Neuronal stem cell (in vitro differentiated cells): ENCODE measurements around the gene TLDC2.

ENCODE experiments used
- DNase-seq: peaks from one replicate; pipeline ENCODE4 v3.0.0-alpha.2; 2013; ENCODE audit warnings: low spot score
- H2AFZ ChIP-seq: one replicate; pipeline ENCODE4 v1.6.1; 2013; ENCODE audit warnings: mild to moderate bottlenecking, low read length, inconsistent platforms
- H2AK5ac ChIP-seq: 2 replicates; pipeline ENCODE4 v1.6.1; 2013; ENCODE audit warnings: low read depth, mild to moderate bottlenecking, inconsistent platforms, low read length, moderate library complexity, mixed read lengths
- H2BK120ac ChIP-seq: 2 replicates; pipeline ENCODE4 v1.6.1; 2013; ENCODE audit warnings: low read depth, mild to moderate bottlenecking, inconsistent platforms, low read length, moderate library complexity, mixed read lengths
- H2BK12ac ChIP-seq: one replicate; pipeline ENCODE4 v1.6.1; 2013; ENCODE audit warnings: low read length, inconsistent platforms
- H2BK15ac ChIP-seq: 2 replicates; pipeline ENCODE4 v1.6.1; 2013; ENCODE audit warnings: mild to moderate bottlenecking, low read length, inconsistent platforms, mixed read lengths
- H2BK5ac ChIP-seq: one replicate; pipeline ENCODE4 v1.6.1; 2013; ENCODE audit warnings: inconsistent platforms, mild to moderate bottlenecking, low read length, moderate library complexity
- H3K14ac ChIP-seq: one replicate; pipeline ENCODE4 v1.6.1; 2013; ENCODE audit warnings: low read length, inconsistent platforms
- H3K18ac ChIP-seq: 2 replicates; pipeline ENCODE4 v1.6.1; 2013; ENCODE audit warnings: low read length, inconsistent platforms
- H3K23ac ChIP-seq: 2 replicates; pipeline ENCODE4 v1.6.1; 2013; ENCODE audit warnings: low read depth, mild to moderate bottlenecking, mixed read lengths, low read length, inconsistent platforms; ENCODE audit not compliant: poor library complexity
- H3K27ac ChIP-seq: replicated peaks from 3 replicates; pipeline ENCODE4 v1.5.1; 2013; ENCODE audit warnings: low read length, inconsistent platforms
- H3K27me3 ChIP-seq, 3 experiments: 2 replicates each; pipeline ENCODE4 v1.6.1; 2013; ENCODE audit warnings: low read length in 3 of 3, mild to moderate bottlenecking in 2 of 3, inconsistent platforms in 1 of 3, low read depth in 1 of 3, mixed read lengths in 1 of 3, moderate library complexity in 1 of 3; ENCODE audit not compliant: control insufficient read depth in 3 of 3, insufficient read depth in 3 of 3
- H3K36me3 ChIP-seq, 2 donors: replicated peaks in 1 of 2; 2 replicates each; pipeline ENCODE4 v1.6.1; 2013; ENCODE audit warnings: low read length in 2 of 2; ENCODE audit not compliant: control insufficient read depth in 2 of 2, insufficient read depth in 2 of 2
- H3K4ac ChIP-seq: 2 replicates; pipeline ENCODE4 v1.6.1; 2013; ENCODE audit warnings: inconsistent platforms, mild to moderate bottlenecking, low read length, moderate library complexity
- H3K4me1 ChIP-seq, 2 donors: 1 replicate in 1 of 2; 2 replicates in 1 of 2; pipeline ENCODE4 v1.6.1; 2013; ENCODE audit warnings: low read length in 2 of 2, low read depth in 1 of 2; ENCODE audit not compliant: control insufficient read depth in 2 of 2, insufficient read depth in 1 of 2
- H3K4me2 ChIP-seq: one replicate; pipeline ENCODE4 v1.6.1; 2013; ENCODE audit warnings: mild to moderate bottlenecking, low read length, inconsistent platforms; ENCODE audit not compliant: insufficient read depth, poor library complexity, severe bottlenecking
- H3K4me3 ChIP-seq, 2 donors: 2 replicates each; pipeline ENCODE4 v1.5.1; 2013; ENCODE audit warnings: low read length in 2 of 2, mild to moderate bottlenecking in 2 of 2, inconsistent platforms in 1 of 2, moderate library complexity in 1 of 2
- H3K79me1 ChIP-seq: one replicate; pipeline ENCODE4 v1.6.1; 2013; ENCODE audit warnings: low read depth, mild to moderate bottlenecking, inconsistent platforms, low read length, moderate library complexity
- H3K9ac ChIP-seq: one replicate; pipeline ENCODE4 v1.6.1; 2013; ENCODE audit warnings: mild to moderate bottlenecking, low read depth, low read length, inconsistent platforms; ENCODE audit not compliant: poor library complexity
- H3K9me3 ChIP-seq, 2 donors: replicated peaks in 1 of 2; 2 replicates each; pipeline versions ENCODE3 to v1.6.1; 2013; ENCODE audit warnings: low read length in 2 of 2, mild to moderate bottlenecking in 2 of 2, inconsistent platforms in 1 of 2, low read depth in 1 of 2, mixed read lengths in 1 of 2, moderate library complexity in 1 of 2; ENCODE audit not compliant: control insufficient read depth in 2 of 2, insufficient read depth in 1 of 2
- H4K8ac ChIP-seq: one replicate; pipeline ENCODE4 v1.6.1; 2013; ENCODE audit warnings: low read depth, mild to moderate bottlenecking, inconsistent platforms, low read length, moderate library complexity
- H4K91ac ChIP-seq: one replicate; pipeline ENCODE4 v1.6.1; 2013; ENCODE audit warnings: low read length, low read depth, mild to moderate bottlenecking, inconsistent platforms; ENCODE audit not compliant: poor library complexity
- WGBS, 2 donors: extraction: QIAGEN DNeasy Blood & Tissue Kit; methylation state at CpG; one replicate each; pipeline ENCODE4 v1.1.7; 2013; ENCODE audit warnings: missing lambda C conversion rate in 2 of 2, mixed read lengths in 1 of 2; ENCODE audit not compliant: insufficient read length in 2 of 2, insufficient replicate concordance in 1 of 2; ENCODE audit errors: extremely low coverage in 2 of 2; 5-methylcytosine and 5-hydroxymethylcytosine counted together

TLDC2 gene

GRCh38 chr20:36851490-36851889, 24.4 kb upstream of the TLDC2 start:
- Histone ChIP-seq H3K4me3 (no peak overlapping the region), H3K4me1 (peaks cover 0 to 4% of the 10 kb centered on the region in 2 donors), H3K18ac (no peak overlapping the region), H3K14ac (no peak overlapping the region), H3K27ac (no peak overlapping the region), H3K23ac (no peak overlapping the region), H3K36me3 (peaks cover 7 to 38% of the 10 kb centered on the region in 2 donors), H2BK120ac (no peak overlapping the region), H2BK15ac (no peak overlapping the region), H2BK5ac (no peak overlapping the region), H2AFZ (no peak overlapping the region), H3K9ac (no peak overlapping the region), H3K4ac (no peak overlapping the region), H4K91ac (no peak overlapping the region), H3K4me2 (no peak overlapping the region), H2BK12ac (no peak overlapping the region), H4K8ac (no peak overlapping the region), H3K27me3 (no peaks in the 10 kb centered on the region), H3K79me1 (peaks cover 19% of the 10 kb centered on the region), H2AK5ac (no peak overlapping the region), H3K9me3 (peaks cover 6 to 12% of the 10 kb centered on the region in 2 donors)
- no peak for DNase-seq
- WGBS, 2 donors, result no CpG with 5 or more reads among the region's 2 CpGs

- Histone ChIP-seq H3K4me3 (no peak overlapping the region), H3K36me3 (peaks cover 13 to 40% of the 10 kb centered on the region in 2 donors), H2AK5ac (no peak overlapping the region), H3K9me3 (peaks cover 6 to 12% of the 10 kb centered on the region in 2 donors), H3K14ac (no peak overlapping the region), H3K18ac (no peak overlapping the region), H3K27me3 (no peaks in the 10 kb centered on the region), H2BK15ac (no peak overlapping the region), H3K79me1 (peaks cover 25% of the 10 kb centered on the region), H3K27ac (no peak overlapping the region), H3K9ac (no peak overlapping the region), H4K8ac (no peak overlapping the region), H3K4me1 (peaks cover 0 to 6% of the 10 kb centered on the region in 2 donors), H2AFZ (no peak overlapping the region), H3K4me2 (no peak overlapping the region), H2BK120ac (no peak overlapping the region), H3K4ac (no peak overlapping the region), H2BK12ac (no peak overlapping the region), H2BK5ac (no peak overlapping the region), H4K91ac (no peak overlapping the region), H3K23ac (peak overlapping the region; percentile 31)
- no peak for DNase-seq
- WGBS, 2 donors, result no CpG with 5 or more reads among the region's 12 CpGs
Measured at GRCh38 chr20:36852187-36852586, 23.8 kb upstream of the TLDC2 start.

GRCh38 chr20:36854348-36855240, 21.3 kb upstream of the TLDC2 start:
- DNase-seq, result no peak
- no peak overlapping the region for H2BK5ac ChIP-seq
- peaks cover 6 to 12% of the 10 kb centered on the region in 2 donors for H3K9me3 ChIP-seq
- H3K27ac ChIP-seq, result no peak overlapping the region
- H3K4ac ChIP-seq, result no peak overlapping the region
- peaks cover 0 to 6% of the 10 kb centered on the region in 2 donors for H3K4me1 ChIP-seq
- no peak overlapping the region for H4K91ac ChIP-seq
- H3K36me3 ChIP-seq, result peaks cover 21 to 58% of the 10 kb centered on the region in 2 donors
- H3K18ac ChIP-seq, result no peak overlapping the region
- no peak overlapping the region for H3K4me2 ChIP-seq
- no peak overlapping the region for H2BK15ac ChIP-seq
- H3K14ac ChIP-seq, result no peak overlapping the region
- H2BK12ac ChIP-seq, result no peak overlapping the region
- no peaks in the 10 kb centered on the region for H3K27me3 ChIP-seq
- H3K4me3 ChIP-seq, result no peak overlapping the region
- no peak overlapping the region for H4K8ac ChIP-seq
- H3K23ac ChIP-seq, result peak overlapping the region; percentile 69
- no peak overlapping the region for H2AK5ac ChIP-seq
- peak overlapping the region; percentile 9 for H3K9ac ChIP-seq
- WGBS, 2 donors, result no CpG with 5 or more reads among the region's 21 CpGs
- peaks cover 26% of the 10 kb centered on the region for H3K79me1 ChIP-seq
- H2BK120ac ChIP-seq, result no peak overlapping the region
- H2AFZ ChIP-seq, result no peak overlapping the region

- Histone ChIP-seq H3K23ac (peak overlapping the region; percentile 51), H2BK5ac (no peak overlapping the region), H3K27me3 (no peaks in the 10 kb centered on the region), H2AFZ (no peak overlapping the region), H3K4me1 (peaks cover 0 to 6% of the 10 kb centered on the region in 2 donors), H2AK5ac (no peak overlapping the region), H3K4me2 (no peak overlapping the region), H4K91ac (no peak overlapping the region), H3K79me1 (peaks cover 30% of the 10 kb centered on the region), H4K8ac (no peak overlapping the region), H3K9ac (no peak overlapping the region), H3K9me3 (peaks cover 6 to 12% of the 10 kb centered on the region in 2 donors), H3K4me3 (peak overlapping the region in 1 of 2 donors; percentile 9), H3K4ac (no peak overlapping the region), H2BK15ac (no peak overlapping the region), H3K36me3 (peaks cover 23 to 64% of the 10 kb centered on the region in 2 donors), H3K14ac (no peak overlapping the region), H3K18ac (no peak overlapping the region), H2BK120ac (no peak overlapping the region), H3K27ac (no peak overlapping the region), H2BK12ac (no peak overlapping the region)
- no CpG with 5 or more reads among the region's 7 CpGs for WGBS, 2 donors
- no peak for DNase-seq
Measured at GRCh38 chr20:36855241-36855657, 20.7 kb upstream of the TLDC2 start.
